ENCODE data around the gene CCL15.
"Not testable (repeated sequence)": the region's sequence is repeated elsewhere in the genome, so short reads cannot be mapped to it uniquely, and the experiment has no call there.

CCL15 gene

GRCh38 chr17:36024106-36024869, 22.9 kb upstream of the CCL15 start:
- TF ChIP-seq CTCF (IDR thresholded peaks at IDR 0.05): no peak
- TF ChIP-seq ZFX (IDR thresholded peaks at IDR 0.05; ENCODE audit: borderline replicate concordance): no peak
- H3K27ac ChIP-seq: no peak overlapping the region

- no peak for TF ChIP-seq CTCF (IDR thresholded peaks at IDR 0.05)
- no peak for TF ChIP-seq ZFX (IDR thresholded peaks at IDR 0.05; ENCODE audit: borderline replicate concordance)
- no peak overlapping the region for H3K27ac ChIP-seq
Observed at GRCh38 chr17:36019423-36019822, 18.1 kb upstream of the CCL15 start.

GRCh38 chr17:36017799-36018198, 16.4 kb upstream of the CCL15 start, which contains the start of gene CCL23:
TSS of gene CCL23 (minus strand) at chr17:36017972. CDS start at chr17:36017897, 75 bp downstream.
- H3K27ac ChIP-seq: no peak within 1 kb of the TSS
- TF ChIP-seq CTCF (IDR thresholded peaks at IDR 0.05): no peak
- TF ChIP-seq ZFX (IDR thresholded peaks at IDR 0.05; ENCODE audit: borderline replicate concordance): no peak

GRCh38 chr17:36016555-36016954, 15.2 kb upstream of the CCL15 start:
- H3K27ac ChIP-seq: no peak overlapping the region
- TF ChIP-seq ZFX (IDR thresholded peaks at IDR 0.05; ENCODE audit: borderline replicate concordance) (no peak), CTCF (IDR thresholded peaks at IDR 0.05) (no peak)

GRCh38 chr17:36015895-36016294, 14.5 kb upstream of the CCL15 start:
- not testable (repeated sequence) for H3K27ac ChIP-seq

- no peak overlapping the region for H3K27ac ChIP-seq
- TF ChIP-seq CTCF (IDR thresholded peaks at IDR 0.05) (no peak), ZFX (IDR thresholded peaks at IDR 0.05; ENCODE audit: borderline replicate concordance) (no peak)
Observed at GRCh38 chr17:36014946-36015345, 13.6 kb upstream of the CCL15 start.

- no peak for TF ChIP-seq CTCF (IDR thresholded peaks at IDR 0.05)
- no peak for TF ChIP-seq ZFX (IDR thresholded peaks at IDR 0.05; ENCODE audit: borderline replicate concordance)
- no peak overlapping the region for H3K27ac ChIP-seq
Observed at GRCh38 chr17:36011201-36011600, 9.8 kb upstream of the CCL15 start.

Measured in 22Rv1 (cell line).